GM23338 (cell line): ENCODE results near the gene MS4A18. TPM values are rescaled to one million over a fixed set of nuclear protein-coding genes. Genes with fewer than 3 reads are reported as not detected.

Experiments
- ATAC-seq: fragments of 200-7000 bp; cut with Tn5 transposase; 3 replicates; pipeline ENCODE4 v1.9.1; 2020
- DNase-seq: peaks from one replicate; pipeline ENCODE4 v3.0.0-alpha.2; 2015; ENCODE audit warnings: low spot score
- H2AFZ ChIP-seq: fragments of 200-600 bp; sonication (generic); 2 replicates; pipeline ENCODE4 v1.8.0; 2016; ENCODE audit warnings: antibody characterized with exemption, mild to moderate bottlenecking, moderate library complexity
- H3F3A ChIP-seq: fragments of 200-600 bp; sonication (generic); replicated peaks from 2 replicates; pipeline ENCODE4 v1.8.0; 2017; ENCODE audit warnings: antibody characterized with exemption, mixed run types, low read depth
- H3K27ac ChIP-seq: fragments of 200-600 bp; sonication (generic); 2 replicates; pipeline ENCODE4 v1.6.1; 2016; ENCODE audit warnings: low read depth
- H3K27me3 ChIP-seq: fragments of 200-600 bp; sonication (generic); 2 replicates; pipeline ENCODE4 v1.8.0; 2016; ENCODE audit warnings: mild to moderate bottlenecking, mixed run types, moderate library complexity; ENCODE audit not compliant: insufficient read depth
- H3K36me3 ChIP-seq: fragments of 200-600 bp; sonication (generic); 2 replicates; pipeline ENCODE4 v1.8.0; 2016; ENCODE audit warnings: mild to moderate bottlenecking; ENCODE audit not compliant: insufficient read depth
- H3K4me1 ChIP-seq: fragments of 200-600 bp; sonication (generic); 2 replicates; pipeline ENCODE4 v1.8.0; 2016; ENCODE audit warnings: mild to moderate bottlenecking, moderate library complexity; ENCODE audit not compliant: insufficient read depth
- H3K4me2 ChIP-seq: fragments of 200-600 bp; sonication (generic); 2 replicates; pipeline ENCODE4 v1.7.1; 2017; ENCODE audit warnings: mixed run types
- H3K4me3 ChIP-seq: fragments of 200-600 bp; sonication (generic); 2 replicates; pipeline ENCODE4 v1.6.1; 2016; ENCODE audit warnings: mixed run types
- H3K79me2 ChIP-seq: fragments of 200-600 bp; sonication (generic); replicated peaks from 2 replicates; pipeline ENCODE4 v1.8.0; 2017; ENCODE audit warnings: mild to moderate bottlenecking; ENCODE audit not compliant: insufficient read depth
- H3K9me2 ChIP-seq: fragments of 200-600 bp; sonication (generic); 2 replicates; pipeline ENCODE4 v1.8.0; 2017; ENCODE audit not compliant: insufficient read depth
- H4K20me1 ChIP-seq: fragments of 200-600 bp; sonication (generic); replicated peaks from 2 replicates; pipeline ENCODE4 v1.8.0; 2017; ENCODE audit warnings: mild to moderate bottlenecking; ENCODE audit not compliant: insufficient read depth
- H3K27ac Mint-ChIP-seq: 2 replicates; pipeline ENCODE4 v1.8.0; 2020; ENCODE audit warnings: inconsistent platforms, mild to moderate bottlenecking, moderate library complexity, mixed read lengths
- H3K27me3 Mint-ChIP-seq: 3 replicates; pipeline ENCODE4 v1.8.0; 2022; ENCODE audit warnings: low read depth, mild to moderate bottlenecking, moderate library complexity, mixed read lengths, inconsistent platforms; ENCODE audit not compliant: insufficient read depth, poor library complexity
- H3K36me3 Mint-ChIP-seq: 3 replicates; pipeline ENCODE4 v1.8.0; 2021; ENCODE audit warnings: low read depth, mild to moderate bottlenecking, inconsistent platforms, moderate library complexity, mixed read lengths
- H3K4me1 Mint-ChIP-seq: 3 replicates; pipeline ENCODE4 v1.8.0; 2020; ENCODE audit warnings: mild to moderate bottlenecking, inconsistent platforms, mixed read lengths
- H3K4me3 Mint-ChIP-seq: 3 replicates; pipeline ENCODE4 v1.8.0; 2021; ENCODE audit warnings: moderate library complexity, mild to moderate bottlenecking, inconsistent platforms, mixed read lengths
- H3K9me3 Mint-ChIP-seq: 3 replicates; pipeline ENCODE4 v1.8.0; 2020; ENCODE audit warnings: moderate library complexity, mild to moderate bottlenecking, inconsistent platforms, mixed read lengths
- EZH2 ChIP-seq: fragments of 200-600 bp; sonication (generic); IDR thresholded peaks from one replicate; pipeline ENCODE4 v1.8.0; 2017; ENCODE audit warnings: antibody characterized with exemption, mild to moderate bottlenecking, low read depth; ENCODE audit not compliant: unreplicated experiment
- JUNB ChIP-seq: IDR thresholded peaks from one replicate; pipeline ENCODE4 v1.6.1; 2016; ENCODE audit warnings: antibody characterized with exemption; ENCODE audit not compliant: unreplicated experiment
- NANOG ChIP-seq: IDR thresholded peaks from 2 replicates; pipeline ENCODE4 v1.6.1; 2016; ENCODE audit warnings: antibody characterized with exemption, borderline replicate concordance
- POLR2AphosphoS5 ChIP-seq: IDR thresholded peaks from 2 replicates; pipeline ENCODE4 v1.6.1; 2016; ENCODE audit warnings: antibody characterized with exemption, low read depth
- polyA plus RNA-seq: library from polyadenylated mRNA; unstranded; fragments of >200 nt; fragmentation: Nextera tagmentation; extraction: Ambion mirVana; gene quantifications from 2 replicates; pipeline ENCODE4 v1.2.1, GENCODE V29; 2016
- total RNA-seq: library from RNA; depleted of rRNA; stranded (reverse); fragments of >200 nt; shearing (Covaris generic); gene quantifications from 2 replicates; pipeline ENCODE4 v1.2.3, GENCODE V29; 2014; rRNA removed
- TF ChIP-seq, protein P1 (sequence below), 2 experiments: fragments of 200-600 bp in 1 of 2; sonication (generic) in 1 of 2; conservative IDR thresholded peaks; 2 replicates each; pipeline versions ENCODE4 v1.5.1 to v1.6.1; 2016 to 2017; ENCODE audit warnings: antibody characterized with exemption in 2 of 2, low read depth in 2 of 2, mild to moderate bottlenecking in 2 of 2, moderate library complexity in 1 of 2
- TF ChIP-seq, protein P2 (sequence below): fragments of 250-450 bp; sonication (Bioruptor Pico); IDR thresholded peaks from 2 replicates; pipeline ENCODE4 v1.5.0; 2020; ENCODE audit warnings: mild to moderate bottlenecking, moderate library complexity

The MS4A18 gene
- total and polyA plus RNA-seq, 2 experiments from 2014 or later: not detected

DNA sequence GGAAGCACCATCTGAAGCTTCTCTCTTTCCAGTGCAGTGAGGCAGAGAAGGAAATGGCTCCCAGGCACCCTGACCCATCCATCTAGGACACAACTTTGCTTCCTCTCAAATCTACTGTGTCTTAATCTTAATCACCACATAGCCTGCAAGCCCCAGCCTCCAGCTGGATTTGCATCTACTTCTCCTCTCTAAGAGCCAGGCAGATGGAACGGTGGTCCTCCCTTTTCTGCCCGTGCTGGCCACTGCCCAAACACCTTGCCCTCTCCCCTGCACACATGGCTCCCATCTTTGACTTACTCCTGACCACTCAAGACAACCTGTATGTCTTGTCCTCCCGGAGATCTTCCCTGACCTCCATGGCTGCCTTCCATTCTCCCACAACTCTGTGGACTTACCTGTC, 68.0 kb downstream of the MS4A18 start:
- H4K20me1 ChIP-seq: no peaks in the 10 kb centered on the region
- H3K4me1 ChIP-seq: no peaks in the 10 kb centered on the region
- peaks cover 47% of the 10 kb centered on the region for H3K9me3 Mint-ChIP-seq
- peaks cover 26% of the 10 kb centered on the region for H3K36me3 Mint-ChIP-seq
- H3K27me3 Mint-ChIP-seq: peaks cover 20% of the 10 kb centered on the region
- H3K27ac ChIP-seq: no peak overlapping the region
- no peaks in the 10 kb centered on the region for H3K79me2 ChIP-seq
- TF ChIP-seq, protein P1, sequence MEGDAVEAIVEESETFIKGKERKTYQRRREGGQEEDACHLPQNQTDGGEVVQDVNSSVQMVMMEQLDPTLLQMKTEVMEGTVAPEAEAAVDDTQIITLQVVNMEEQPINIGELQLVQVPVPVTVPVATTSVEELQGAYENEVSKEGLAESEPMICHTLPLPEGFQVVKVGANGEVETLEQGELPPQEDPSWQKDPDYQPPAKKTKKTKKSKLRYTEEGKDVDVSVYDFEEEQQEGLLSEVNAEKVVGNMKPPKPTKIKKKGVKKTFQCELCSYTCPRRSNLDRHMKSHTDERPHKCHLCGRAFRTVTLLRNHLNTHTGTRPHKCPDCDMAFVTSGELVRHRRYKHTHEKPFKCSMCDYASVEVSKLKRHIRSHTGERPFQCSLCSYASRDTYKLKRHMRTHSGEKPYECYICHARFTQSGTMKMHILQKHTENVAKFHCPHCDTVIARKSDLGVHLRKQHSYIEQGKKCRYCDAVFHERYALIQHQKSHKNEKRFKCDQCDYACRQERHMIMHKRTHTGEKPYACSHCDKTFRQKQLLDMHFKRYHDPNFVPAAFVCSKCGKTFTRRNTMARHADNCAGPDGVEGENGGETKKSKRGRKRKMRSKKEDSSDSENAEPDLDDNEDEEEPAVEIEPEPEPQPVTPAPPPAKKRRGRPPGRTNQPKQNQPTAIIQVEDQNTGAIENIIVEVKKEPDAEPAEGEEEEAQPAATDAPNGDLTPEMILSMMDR (conservative IDR thresholded peaks at IDR 0.05; ENCODE audit: low read depth in 2 of 2): no peak
- TF ChIP-seq EZH2 (no peak), JUNB (no peak), POLR2AphosphoS5 (no peak), NANOG (no peak)
- TF ChIP-seq, protein P2, sequence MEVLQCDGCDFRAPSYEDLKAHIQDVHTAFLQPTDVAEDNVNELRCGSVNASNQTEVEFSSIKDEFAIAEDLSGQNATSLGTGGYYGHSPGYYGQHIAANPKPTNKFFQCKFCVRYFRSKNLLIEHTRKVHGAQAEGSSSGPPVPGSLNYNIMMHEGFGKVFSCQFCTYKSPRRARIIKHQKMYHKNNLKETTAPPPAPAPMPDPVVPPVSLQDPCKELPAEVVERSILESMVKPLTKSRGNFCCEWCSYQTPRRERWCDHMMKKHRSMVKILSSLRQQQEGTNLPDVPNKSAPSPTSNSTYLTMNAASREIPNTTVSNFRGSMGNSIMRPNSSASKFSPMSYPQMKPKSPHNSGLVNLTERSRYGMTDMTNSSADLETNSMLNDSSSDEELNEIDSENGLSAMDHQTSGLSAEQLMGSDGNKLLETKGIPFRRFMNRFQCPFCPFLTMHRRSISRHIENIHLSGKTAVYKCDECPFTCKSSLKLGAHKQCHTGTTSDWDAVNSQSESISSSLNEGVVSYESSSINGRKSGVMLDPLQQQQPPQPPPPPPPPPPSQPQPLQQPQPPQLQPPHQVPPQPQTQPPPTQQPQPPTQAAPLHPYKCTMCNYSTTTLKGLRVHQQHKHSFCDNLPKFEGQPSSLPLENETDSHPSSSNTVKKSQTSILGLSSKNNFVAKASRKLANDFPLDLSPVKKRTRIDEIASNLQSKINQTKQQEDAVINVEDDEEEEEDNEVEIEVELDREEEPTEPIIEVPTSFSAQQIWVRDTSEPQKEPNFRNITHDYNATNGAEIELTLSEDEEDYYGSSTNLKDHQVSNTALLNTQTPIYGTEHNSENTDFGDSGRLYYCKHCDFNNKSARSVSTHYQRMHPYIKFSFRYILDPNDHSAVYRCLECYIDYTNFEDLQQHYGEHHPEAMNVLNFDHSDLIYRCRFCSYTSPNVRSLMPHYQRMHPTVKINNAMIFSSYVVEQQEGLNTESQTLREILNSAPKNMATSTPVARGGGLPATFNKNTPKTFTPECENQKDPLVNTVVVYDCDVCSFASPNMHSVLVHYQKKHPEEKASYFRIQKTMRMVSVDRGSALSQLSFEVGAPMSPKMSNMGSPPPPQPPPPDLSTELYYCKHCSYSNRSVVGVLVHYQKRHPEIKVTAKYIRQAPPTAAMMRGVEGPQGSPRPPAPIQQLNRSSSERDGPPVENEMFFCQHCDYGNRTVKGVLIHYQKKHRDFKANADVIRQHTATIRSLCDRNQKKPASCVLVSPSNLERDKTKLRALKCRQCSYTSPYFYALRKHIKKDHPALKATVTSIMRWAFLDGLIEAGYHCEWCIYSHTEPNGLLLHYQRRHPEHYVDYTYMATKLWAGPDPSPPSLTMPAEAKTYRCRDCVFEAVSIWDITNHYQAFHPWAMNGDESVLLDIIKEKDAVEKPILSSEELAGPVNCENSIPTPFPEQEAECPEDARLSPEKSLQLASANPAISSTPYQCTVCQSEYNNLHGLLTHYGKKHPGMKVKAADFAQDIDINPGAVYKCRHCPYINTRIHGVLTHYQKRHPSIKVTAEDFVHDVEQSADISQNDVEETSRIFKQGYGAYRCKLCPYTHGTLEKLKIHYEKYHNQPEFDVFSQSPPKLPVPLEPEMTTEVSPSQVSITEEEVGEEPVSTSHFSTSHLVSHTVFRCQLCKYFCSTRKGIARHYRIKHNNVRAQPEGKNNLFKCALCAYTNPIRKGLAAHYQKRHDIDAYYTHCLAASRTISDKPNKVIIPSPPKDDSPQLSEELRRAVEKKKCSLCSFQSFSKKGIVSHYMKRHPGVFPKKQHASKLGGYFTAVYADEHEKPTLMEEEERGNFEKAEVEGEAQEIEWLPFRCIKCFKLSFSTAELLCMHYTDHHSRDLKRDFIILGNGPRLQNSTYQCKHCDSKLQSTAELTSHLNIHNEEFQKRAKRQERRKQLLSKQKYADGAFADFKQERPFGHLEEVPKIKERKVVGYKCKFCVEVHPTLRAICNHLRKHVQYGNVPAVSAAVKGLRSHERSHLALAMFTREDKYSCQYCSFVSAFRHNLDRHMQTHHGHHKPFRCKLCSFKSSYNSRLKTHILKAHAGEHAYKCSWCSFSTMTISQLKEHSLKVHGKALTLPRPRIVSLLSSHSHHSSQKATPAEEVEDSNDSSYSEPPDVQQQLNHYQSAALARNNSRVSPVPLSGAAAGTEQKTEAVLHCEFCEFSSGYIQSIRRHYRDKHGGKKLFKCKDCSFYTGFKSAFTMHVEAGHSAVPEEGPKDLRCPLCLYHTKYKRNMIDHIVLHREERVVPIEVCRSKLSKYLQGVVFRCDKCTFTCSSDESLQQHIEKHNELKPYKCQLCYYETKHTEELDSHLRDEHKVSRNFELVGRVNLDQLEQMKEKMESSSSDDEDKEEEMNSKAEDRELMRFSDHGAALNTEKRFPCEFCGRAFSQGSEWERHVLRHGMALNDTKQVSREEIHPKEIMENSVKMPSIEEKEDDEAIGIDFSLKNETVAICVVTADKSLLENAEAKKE (CRISPR knock-in tag): no peak
- no peak overlapping the region; the same call in 2 of the 3 replicates for H3K4me3 Mint-ChIP-seq
- H3K9me2 ChIP-seq: no peaks in the 10 kb centered on the region
- H3K27ac Mint-ChIP-seq: no peak overlapping the region
- H3K4me1 Mint-ChIP-seq: no peaks in the 10 kb centered on the region
- DNase-seq: no peak
- H3K27me3 ChIP-seq: no peaks in the 10 kb centered on the region
- no peak overlapping the region for H3K4me2 ChIP-seq
- H3K4me3 ChIP-seq: no peak overlapping the region
- H3F3A ChIP-seq: no peaks in the 10 kb centered on the region
- no peak overlapping the region for H2AFZ ChIP-seq
- ATAC-seq: no peak
- H3K36me3 ChIP-seq: no peaks in the 10 kb centered on the region

Other genes starting within 250 kb of the MS4A18 start
- gene MS4A12, start 231.9 kb upstream of the MS4A18 start, total RNA-seq: 0.21 TPM in 1 of 2 replicates, not detected in the other
- 0.30 and 0.34 TPM in 2 replicates for gene MS4A12, start 231.9 kb upstream of the MS4A18 start, polyA plus RNA-seq
- not detected in 2 replicates for gene MS4A13, start 209.3 kb upstream of the MS4A18 start, total RNA-seq
- not detected in 2 replicates for gene MS4A13, start 209.3 kb upstream of the MS4A18 start, polyA plus RNA-seq
- gene MS4A8, start 25.1 kb upstream of the MS4A18 start, total RNA-seq: not detected in 2 replicates
- not detected in 2 replicates for gene MS4A8, start 25.1 kb upstream of the MS4A18 start, polyA plus RNA-seq
- gene MS4A15, start 32.1 kb downstream of the MS4A18 start, total RNA-seq: not detected in 2 replicates
- gene MS4A15, start 32.1 kb downstream of the MS4A18 start, polyA plus RNA-seq: 0.14 and 0.44 TPM in 2 replicates
- not detected in 2 replicates for gene MS4A10, start 60.6 kb downstream of the MS4A18 start, total RNA-seq
- gene MS4A10, start 60.6 kb downstream of the MS4A18 start, polyA plus RNA-seq: not detected in 2 replicates
- 81.8 and 98.5 TPM in 2 replicates for gene CCDC86, start 117.4 kb downstream of the MS4A18 start, total RNA-seq
- gene CCDC86, start 117.4 kb downstream of the MS4A18 start, polyA plus RNA-seq: 67.0 and 67.3 TPM in 2 replicates
- 0.24 and 0.35 TPM in 2 replicates for gene PTGDR2, start 131.2 kb downstream of the MS4A18 start, total RNA-seq
- 0.57 and 0.73 TPM in 2 replicates for gene PTGDR2, start 131.2 kb downstream of the MS4A18 start, polyA plus RNA-seq
- gene ZP1, start 142.8 kb downstream of the MS4A18 start, total RNA-seq: not detected in 2 replicates
- not detected in 2 replicates for gene ZP1, start 142.8 kb downstream of the MS4A18 start, polyA plus RNA-seq
- gene PRPF19, start 181.9 kb downstream of the MS4A18 start, total RNA-seq: 134 and 161 TPM in 2 replicates
- gene PRPF19, start 181.9 kb downstream of the MS4A18 start, polyA plus RNA-seq: 153 and 186 TPM in 2 replicates
- gene TMEM109, start 189.4 kb downstream of the MS4A18 start, total RNA-seq: 12.1 and 17.7 TPM in 2 replicates
- 17.4 TPM in 2 replicates for gene TMEM109, start 189.4 kb downstream of the MS4A18 start, polyA plus RNA-seq
- gene TMEM132A, start 199.7 kb downstream of the MS4A18 start, total RNA-seq: 51.9 and 96.6 TPM in 2 replicates
- gene TMEM132A, start 199.7 kb downstream of the MS4A18 start, polyA plus RNA-seq: 36.2 and 38.5 TPM in 2 replicates
- gene SLC15A3, start 227.5 kb downstream of the MS4A18 start, total RNA-seq: 15.8 and 18.9 TPM in 2 replicates
- gene SLC15A3, start 227.5 kb downstream of the MS4A18 start, polyA plus RNA-seq: 14.2 and 16.7 TPM in 2 replicates
- gene CD6, start 247.0 kb downstream of the MS4A18 start, total RNA-seq: 0.49 and 1.9 TPM in 2 replicates
- not detected in 2 replicates for gene CD6, start 247.0 kb downstream of the MS4A18 start, polyA plus RNA-seq